Prostate gland (tissue), 2 donors: Measurements from ENCODE around the gene FBXO15. TPM values are rescaled to one million over a fixed set of nuclear protein-coding genes. Genes with fewer than 3 reads are reported as not detected.

ENCODE experiments used
- DNase-seq: peaks from one replicate; pipeline ENCODE4 v3.0.0-alpha.2; 2019; ENCODE audit warnings: low spot score
- H3K27ac ChIP-seq, 2 donors: fragments of 200-600 bp; sonication (generic); 2 replicates each; pipeline ENCODE4 v1.5.1; 2017 to 2019
- H3K27me3 ChIP-seq: fragments of 200-600 bp; sonication (generic); replicated peaks from 2 replicates; pipeline ENCODE4 v1.5.1; 2019; ENCODE audit not compliant: insufficient read depth
- H3K36me3 ChIP-seq, 2 donors: fragments of 200-600 bp; sonication (generic); 1 replicate in 1 of 2; 2 replicates in 1 of 2; pipeline versions ENCODE4 v1.5.1 to v1.8.1; 2017 to 2019
- H3K4me1 ChIP-seq: fragments of 200-600 bp; sonication (generic); replicated peaks from 2 replicates; pipeline ENCODE4 v1.5.1; 2019
- H3K4me3 ChIP-seq, 2 donors: fragments of 200-600 bp; sonication (generic); 2 replicates each; pipeline ENCODE4 v1.5.1; 2017 to 2019
- H3K9me3 ChIP-seq: fragments of 200-600 bp; sonication (generic); 2 replicates; pipeline ENCODE4 v1.5.1; 2017
- POLR2A ChIP-seq: fragments of 450-650 bp; IDR thresholded peaks from one replicate; pipeline ENCODE4 v1.6.1; 2016; ENCODE audit warnings: antibody characterized with exemption, mild to moderate bottlenecking
- POLR2AphosphoS5 ChIP-seq: sonication (generic); formaldehyde crosslinking; IDR thresholded peaks from one replicate; pipeline ENCODE4 v1.6.1; 2017; ENCODE audit warnings: antibody characterized with exemption
- WGBS: methylation state at CpG from one replicate; pipeline ENCODE4 v1.1.5; 2018; 5-methylcytosine and 5-hydroxymethylcytosine counted together
- intact Hi-C: fragments of 100-400 bp; cut with DNase I; formaldehyde crosslinking; loops from one replicate; pipeline ENCODE4 v1.14.2; 2022
- total RNA-seq, 2 donors: library from RNA; depleted of rRNA; stranded (reverse); fragments of >200 nt; gene quantifications; one replicate each; pipeline ENCODE4 v1.1.0, GENCODE V29; 2016
- TF ChIP-seq, protein P1 (sequence below), 4 experiments: fragments of 200-600 bp in 2 of 4; fragments of 450-650 bp in 2 of 4; sonication (generic) in 2 of 4; IDR thresholded peaks; 1 replicate in 3 of 4; 2 replicates in 1 of 4; pipeline ENCODE4 v1.5.1; 2016 to 2019; ENCODE audit warnings: antibody characterized with exemption in 4 of 4, mild to moderate bottlenecking in 2 of 4, moderate library complexity in 2 of 4

FBXO15 gene
- total RNA-seq, 2 donors from 2014 or later = 4.2 to 7.8 TPM

- intact Hi-C loops = no loop called here
- no peak overlapping the region for H3K27ac ChIP-seq
- H3K4me1 ChIP-seq = no peaks in the 10 kb centered on the region
- 91% methylated on average over 2 of the region's 2 CpGs for WGBS
- no peaks in the 10 kb centered on the region for H3K9me3 ChIP-seq
- H3K27me3 ChIP-seq = no peaks in the 10 kb centered on the region
- H3K36me3 ChIP-seq = no peaks in the 10 kb centered on the region
- H3K4me3 ChIP-seq = no peak overlapping the region
- TF ChIP-seq, protein P1, sequence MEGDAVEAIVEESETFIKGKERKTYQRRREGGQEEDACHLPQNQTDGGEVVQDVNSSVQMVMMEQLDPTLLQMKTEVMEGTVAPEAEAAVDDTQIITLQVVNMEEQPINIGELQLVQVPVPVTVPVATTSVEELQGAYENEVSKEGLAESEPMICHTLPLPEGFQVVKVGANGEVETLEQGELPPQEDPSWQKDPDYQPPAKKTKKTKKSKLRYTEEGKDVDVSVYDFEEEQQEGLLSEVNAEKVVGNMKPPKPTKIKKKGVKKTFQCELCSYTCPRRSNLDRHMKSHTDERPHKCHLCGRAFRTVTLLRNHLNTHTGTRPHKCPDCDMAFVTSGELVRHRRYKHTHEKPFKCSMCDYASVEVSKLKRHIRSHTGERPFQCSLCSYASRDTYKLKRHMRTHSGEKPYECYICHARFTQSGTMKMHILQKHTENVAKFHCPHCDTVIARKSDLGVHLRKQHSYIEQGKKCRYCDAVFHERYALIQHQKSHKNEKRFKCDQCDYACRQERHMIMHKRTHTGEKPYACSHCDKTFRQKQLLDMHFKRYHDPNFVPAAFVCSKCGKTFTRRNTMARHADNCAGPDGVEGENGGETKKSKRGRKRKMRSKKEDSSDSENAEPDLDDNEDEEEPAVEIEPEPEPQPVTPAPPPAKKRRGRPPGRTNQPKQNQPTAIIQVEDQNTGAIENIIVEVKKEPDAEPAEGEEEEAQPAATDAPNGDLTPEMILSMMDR (IDR thresholded peaks at IDR 0.05) = no peak
- no peak for TF ChIP-seq POLR2AphosphoS5
- no peak for TF ChIP-seq POLR2A
- no peak for DNase-seq
These were observed 39.2 kb downstream of the FBXO15 start for GRCh38 chr18:74108460-74108859.

- Histone ChIP-seq H3K27me3 (no peaks in the 10 kb centered on the region), H3K27ac (no peak overlapping the region), H3K4me1 (no peaks in the 10 kb centered on the region), H3K4me3 (no peak overlapping the region), H3K36me3 (no peaks in the 10 kb centered on the region), H3K9me3 (no peaks in the 10 kb centered on the region)
- intact Hi-C loops = no loop called here
- DNase-seq = no peak
- TF ChIP-seq POLR2AphosphoS5 = no peak
- TF ChIP-seq, protein P1 (IDR thresholded peaks at IDR 0.05) = no peak
- TF ChIP-seq POLR2A = no peak
- WGBS = 100% methylated on average over 1 of the region's 1 CpG
These were observed 49.8 kb downstream of the FBXO15 start for GRCh38 chr18:74097803-74098202.

DNA sequence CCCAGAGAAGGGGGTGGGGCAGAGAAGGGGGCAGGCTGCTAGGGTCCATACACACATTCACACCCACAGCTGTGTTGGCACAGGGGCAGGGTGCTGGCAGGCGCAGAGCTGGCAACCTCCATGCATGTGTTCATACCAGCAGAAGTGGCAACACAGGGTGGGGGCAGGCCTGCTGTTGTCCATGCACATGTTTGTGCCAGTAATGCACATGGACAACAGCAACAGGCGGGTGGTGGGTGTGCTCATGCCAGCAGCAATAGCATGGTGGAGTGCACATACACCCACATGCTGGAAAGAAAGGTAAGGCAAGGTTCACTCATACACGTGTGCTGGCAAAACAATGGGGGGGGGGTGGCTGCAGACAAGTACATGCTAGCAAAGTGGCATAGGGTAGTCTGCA, 54.7 kb downstream of the FBXO15 start:
- TF ChIP-seq POLR2AphosphoS5 (no peak), POLR2A (no peak)
- TF ChIP-seq, protein P1 (IDR thresholded peaks at IDR 0.05) = no peak
- no peak overlapping the region for H3K4me3 ChIP-seq
- H3K27ac ChIP-seq = no peak overlapping the region
- intact Hi-C loops = no loop called here
- 91% methylated on average over 3 of the region's 3 CpGs for WGBS
- H3K36me3 ChIP-seq = no peaks in the 10 kb centered on the region
- H3K27me3 ChIP-seq = no peaks in the 10 kb centered on the region
- DNase-seq = no peak
- H3K4me1 ChIP-seq = no peaks in the 10 kb centered on the region
- no peaks in the 10 kb centered on the region for H3K9me3 ChIP-seq

GRCh38 chr18:74084184-74084855, 63.3 kb downstream of the FBXO15 start:
- TF ChIP-seq POLR2A (no peak), POLR2AphosphoS5 (no peak)
- TF ChIP-seq, protein P1 (IDR thresholded peaks at IDR 0.05) = no peak
- no peak overlapping the region for H3K4me3 ChIP-seq
- intact Hi-C loops = no loop called here
- H3K27me3 ChIP-seq = no peaks in the 10 kb centered on the region
- DNase-seq = no peak
- H3K27ac ChIP-seq = no peak overlapping the region
- WGBS = 89% methylated on average over 9 of the region's 9 CpGs
- H3K4me1 ChIP-seq = no peaks in the 10 kb centered on the region
- H3K36me3 ChIP-seq = no peaks in the 10 kb centered on the region
- no peaks in the 10 kb centered on the region for H3K9me3 ChIP-seq

DNA sequence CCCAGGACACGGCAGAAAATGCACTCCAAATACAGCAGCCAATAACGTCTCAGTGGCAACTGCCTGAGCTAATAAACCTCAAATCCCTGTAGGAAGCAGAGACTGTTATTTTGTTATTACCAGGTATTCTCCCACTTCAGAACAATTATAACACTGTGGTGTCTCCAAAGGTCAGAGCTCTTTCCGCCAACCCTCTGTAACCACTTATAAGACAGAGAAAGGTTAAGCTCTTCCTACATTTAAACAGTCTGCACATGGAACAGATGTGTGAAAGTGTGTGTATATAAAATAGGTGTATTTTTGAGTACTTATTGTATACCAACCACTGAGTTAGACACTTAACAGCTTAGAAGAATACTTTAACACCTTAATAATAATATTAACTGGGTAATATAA, 64.1 kb downstream of the FBXO15 start:
- no peaks in the 10 kb centered on the region for H3K36me3 ChIP-seq
- DNase-seq = no peak
- H3K9me3 ChIP-seq = no peaks in the 10 kb centered on the region
- H3K27ac ChIP-seq = no peak overlapping the region
- no peak for TF ChIP-seq POLR2A
- TF ChIP-seq, protein P1 (IDR thresholded peaks at IDR 0.05) = no peak
- no peak for TF ChIP-seq POLR2AphosphoS5
- no peak overlapping the region for H3K4me3 ChIP-seq
- no peaks in the 10 kb centered on the region for H3K4me1 ChIP-seq
- intact Hi-C loops = no loop called here
- WGBS = 63% methylated on average over 3 of the region's 3 CpGs
- no peaks in the 10 kb centered on the region for H3K27me3 ChIP-seq
